ENCODE measurements around the gene ZEB2. TPM values are rescaled to one million over a fixed set of nuclear protein-coding genes. Genes with fewer than 3 reads are reported as not detected.

Gene ZEB2
- 10 to 100 TPM in 2 of 3 donors, 1 to 10 TPM in 1; 5.6 to 92.6 (median 76.3) TPM for polyA plus RNA-seq

GRCh38 chr2:144519934-144520731 lies at the start of gene ZEB2:
ZEB2 (minus strand) TSS chr2:144520119; CDS start chr2:144517350, 2,769 bp downstream.
- 2 to 5% (median 3%) methylated on average over 29 of the region's 29 CpGs for WGBS, 3 donors
- H3K27ac ChIP-seq (ENCODE audit: low read depth, low read length): peak within 1 kb of the TSS; percentile 67

DNA sequence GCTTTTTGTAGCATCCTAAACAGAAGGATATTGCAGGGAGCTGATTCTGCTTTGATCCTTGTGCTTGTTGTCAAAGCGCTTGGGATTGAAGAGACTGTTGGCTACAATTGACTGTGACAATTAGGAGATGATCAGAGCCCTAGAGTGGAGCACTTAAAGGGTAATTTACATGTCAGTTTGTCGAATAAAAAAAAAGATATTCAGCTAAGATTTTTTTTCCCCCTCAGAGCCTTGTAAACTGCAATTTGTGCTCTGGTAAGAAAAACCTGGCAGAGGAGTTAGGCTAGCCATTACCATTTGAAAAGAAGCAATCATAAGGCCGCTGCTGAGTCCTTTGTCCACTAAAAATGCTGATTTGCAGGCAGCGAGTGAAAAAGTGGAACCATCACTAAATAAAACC lies 47.8 kb upstream of the ZEB2 start:
- 75 to 81% (median 80%) methylated on average over 4 of the region's 4 CpGs for WGBS, 3 donors
- H3K27ac ChIP-seq (ENCODE audit: low read depth, low read length): no peak overlapping the region

GRCh38 chr2:144566448-144566847 lies 46.5 kb upstream of the ZEB2 start:
- WGBS, 3 donors: 77 to 84% (median 79%) methylated on average over 2 of the region's 2 CpGs
- no peak overlapping the region for H3K27ac ChIP-seq (ENCODE audit: low read depth, low read length)

DNA sequence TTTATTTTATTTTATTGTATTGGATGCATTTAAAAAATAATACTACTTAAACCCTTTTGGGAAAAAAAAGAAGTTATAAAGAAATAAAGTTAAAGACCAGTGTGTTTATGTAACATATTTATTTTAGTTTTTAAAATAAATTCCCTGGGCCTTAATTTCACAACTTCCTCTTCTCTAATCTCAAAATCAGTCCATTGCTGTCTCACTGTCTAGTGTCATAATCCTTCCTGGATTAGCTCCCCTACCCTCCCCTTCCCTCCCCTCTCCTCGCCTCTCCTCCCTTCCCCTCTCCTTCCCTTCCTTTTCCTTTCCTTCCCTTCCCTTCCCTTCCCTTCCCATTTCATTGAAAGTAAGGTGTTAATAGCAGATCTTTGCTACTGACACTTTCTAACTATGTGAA lies 40.3 kb upstream of the ZEB2 start:
- 33 to 43% (median 38%) methylated on average over 1 of the region's 1 CpG for WGBS, 3 donors
- no peak overlapping the region for H3K27ac ChIP-seq (ENCODE audit: low read depth, low read length)

GRCh38 chr2:144559681-144560080 lies 39.8 kb upstream of the ZEB2 start:
- no peak overlapping the region for H3K27ac ChIP-seq (ENCODE audit: low read depth, low read length)
- 69 to 88% (median 75%) methylated on average over 3 of the region's 3 CpGs for WGBS, 3 donors

DNA sequence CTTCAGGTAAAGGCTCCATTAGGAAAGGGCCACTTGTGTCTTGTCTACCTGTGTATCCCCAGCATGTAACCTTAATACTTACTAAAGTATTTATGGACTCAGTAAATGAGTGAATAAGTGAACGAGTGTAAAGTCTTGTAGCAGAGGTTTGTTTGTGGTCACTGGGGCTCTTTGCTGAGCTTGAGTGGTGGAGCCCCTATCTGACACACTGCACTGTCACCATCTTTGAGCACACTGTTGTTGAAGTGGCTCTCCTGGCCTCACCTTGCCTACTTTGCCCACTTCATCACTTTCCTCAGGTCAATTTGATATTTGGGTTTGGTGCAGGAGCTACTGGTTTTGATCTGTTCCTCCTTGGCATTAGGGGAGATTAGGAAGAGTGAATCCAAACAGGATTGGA lies 39.3 kb upstream of the ZEB2 start:
- 76 to 93% (median 83%) methylated on average over 1 of the region's 1 CpG for WGBS, 3 donors
- no peak overlapping the region for H3K27ac ChIP-seq (ENCODE audit: low read depth, low read length)

- WGBS, 3 donors: 63 to 77% (median 64%) methylated on average over 5 of the region's 5 CpGs
- H3K27ac ChIP-seq (ENCODE audit: low read depth, low read length): no peak overlapping the region
Measured at GRCh38 chr2:144554492-144555210, 34.7 kb upstream of the ZEB2 start.

DNA sequence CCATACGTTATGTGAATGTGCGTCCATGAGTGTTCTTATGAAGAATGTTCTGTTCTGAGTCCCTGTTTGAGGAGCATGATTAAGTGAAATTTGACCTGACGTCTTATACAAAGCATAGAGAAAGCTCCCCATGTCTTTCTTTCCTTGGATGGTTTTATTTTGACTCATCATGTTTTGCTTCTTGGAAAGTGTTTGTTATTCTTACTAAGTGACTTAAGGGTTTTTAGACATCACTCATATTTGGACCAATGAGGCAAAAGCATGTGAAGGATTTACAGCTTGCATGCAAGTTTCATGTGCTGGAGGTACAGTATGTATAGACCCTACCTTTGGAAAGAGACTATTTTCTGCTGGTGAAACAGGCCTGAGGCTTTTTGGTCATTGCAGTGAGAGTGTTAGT lies 33.5 kb upstream of the ZEB2 start:
- 86 to 92% (median 90%) methylated on average over 3 of the region's 3 CpGs for WGBS, 3 donors
- H3K27ac ChIP-seq (ENCODE audit: low read depth, low read length): no peak overlapping the region

- H3K27ac ChIP-seq (ENCODE audit: low read depth, low read length): no peak overlapping the region
Measured at GRCh38 chr2:144552821-144553220, 32.9 kb upstream of the ZEB2 start.

GRCh38 chr2:144550911-144551310 lies 31.0 kb upstream of the ZEB2 start:
- WGBS, 3 donors: 91 to 97% (median 93%) methylated on average over 3 of the region's 3 CpGs
- no peak overlapping the region for H3K27ac ChIP-seq (ENCODE audit: low read depth, low read length)

DNA sequence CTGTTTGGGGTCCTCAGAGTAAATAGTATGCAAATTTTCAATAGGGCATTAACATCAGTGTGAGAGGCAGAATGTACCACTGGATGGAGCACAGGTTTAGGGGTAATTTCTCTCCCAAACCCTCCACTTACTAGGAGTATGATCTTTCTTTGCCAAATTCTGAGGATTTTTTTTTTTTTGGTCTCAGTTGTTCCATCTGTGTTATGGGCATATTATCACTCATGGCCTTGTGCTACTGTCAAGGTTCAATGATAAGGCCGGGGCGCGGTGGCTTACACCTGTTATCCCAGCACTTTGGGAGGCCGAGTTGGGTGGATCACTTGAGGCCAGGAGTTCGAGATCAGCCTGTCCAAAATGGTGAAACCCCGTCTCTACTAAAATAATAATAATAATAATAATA lies 30.2 kb upstream of the ZEB2 start:
- H3K27ac ChIP-seq (ENCODE audit: low read depth, low read length): no peak overlapping the region
- WGBS, 3 donors: 95 to 98% (median 98%) methylated on average over 6 of the region's 6 CpGs

- no peak overlapping the region for H3K27ac ChIP-seq (ENCODE audit: low read depth, low read length)
Measured at GRCh38 chr2:144548532-144549191, 28.7 kb upstream of the ZEB2 start.

DNA sequence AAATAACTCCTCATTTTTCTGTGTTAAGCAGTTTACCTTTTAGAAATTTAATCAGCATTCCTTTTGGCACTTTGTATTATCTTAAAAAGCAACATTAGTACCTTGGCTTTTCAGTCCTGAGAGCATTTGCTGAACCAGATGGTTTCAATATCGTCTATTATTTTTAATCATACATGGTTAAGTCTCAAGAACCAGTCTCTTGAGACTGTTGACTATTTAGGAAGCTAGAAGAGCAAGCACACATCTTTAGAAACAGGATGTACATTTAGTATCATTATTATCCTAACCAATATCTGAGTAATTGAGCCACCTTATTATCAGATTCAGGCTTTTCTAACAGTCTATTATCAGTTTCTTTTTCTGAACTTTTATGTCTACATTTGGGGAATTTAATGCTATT lies 28.2 kb upstream of the ZEB2 start:
- WGBS, 3 donors: 37 to 60% (median 43%) methylated on average over 1 of the region's 1 CpG
- H3K27ac ChIP-seq (ENCODE audit: low read depth, low read length): no peak overlapping the region

GRCh38 chr2:144547494-144547893 lies 27.6 kb upstream of the ZEB2 start:
- WGBS, 3 donors: 76 to 80% (median 77%) methylated on average over 6 of the region's 6 CpGs

GRCh38 chr2:144546933-144547332 lies 27.0 kb upstream of the ZEB2 start:
- H3K27ac ChIP-seq (ENCODE audit: low read depth, low read length): no peak overlapping the region
- 55 to 81% (median 66%) methylated on average over 6 of the region's 6 CpGs for WGBS, 3 donors

More at GRCh38 chr2:144547494-144547893, 27.6 kb upstream of the ZEB2 start:
- H3K27ac ChIP-seq (ENCODE audit: low read depth, low read length): no peak overlapping the region

- no peak overlapping the region for H3K27ac ChIP-seq (ENCODE audit: low read depth, low read length)
- WGBS, 3 donors: 63 to 93% (median 92%) methylated on average over 2 of the region's 2 CpGs
Measured at GRCh38 chr2:144545787-144546186, 25.9 kb upstream of the ZEB2 start.

DNA sequence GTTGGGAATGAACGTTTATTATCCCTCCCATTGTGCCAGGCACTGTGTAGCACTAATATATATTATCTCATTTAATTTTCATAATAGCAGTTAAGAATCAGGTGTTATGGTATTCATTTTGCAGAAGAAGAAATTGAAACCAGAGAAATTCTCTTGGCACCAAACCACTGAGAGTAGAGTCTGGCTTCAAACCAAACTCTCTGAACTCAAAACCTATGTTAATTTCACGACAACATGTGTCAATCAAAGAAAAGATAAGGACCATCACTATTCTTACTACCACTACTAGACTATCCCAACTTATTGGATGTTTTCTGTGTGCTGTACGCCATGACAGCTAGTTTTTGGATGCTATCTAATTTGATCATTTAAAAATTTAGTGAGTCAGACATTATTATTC lies 24.1 kb upstream of the ZEB2 start:
- no peak overlapping the region for H3K27ac ChIP-seq (ENCODE audit: low read depth, low read length)
- 81 to 88% (median 86%) methylated on average over 3 of the region's 3 CpGs for WGBS, 3 donors

GRCh38 chr2:144541396-144541795 lies 21.5 kb upstream of the ZEB2 start:
- no peak overlapping the region for H3K27ac ChIP-seq (ENCODE audit: low read depth, low read length)

GRCh38 chr2:144539289-144539782 lies 19.4 kb upstream of the ZEB2 start:
- WGBS, 3 donors: 78 to 96% (median 86%) methylated on average over 4 of the region's 4 CpGs
- no peak overlapping the region for H3K27ac ChIP-seq (ENCODE audit: low read depth, low read length)

Measured in adipose tissue (tissue), 3 donors.